GM12801 (cell line): ENCODE data around the gene FBXO34.

ENCODE experiments used
- CTCF ChIP-seq: IDR thresholded peaks from one replicate; pipeline ENCODE4 v1.5.1; 2011; ENCODE audit warnings: control low read depth; ENCODE audit not compliant: insufficient read length; ENCODE audit errors: extremely low read depth

FBXO34 gene

GRCh38 chr14:55249423-55249822 is 21.8 kb upstream of the FBXO34 start:
- TF ChIP-seq CTCF = no peak

GRCh38 chr14:55253276-55253675 is 17.9 kb upstream of the FBXO34 start:
- no peak for TF ChIP-seq CTCF

- no peak for TF ChIP-seq CTCF
Observed at GRCh38 chr14:55254581-55254980, 16.6 kb upstream of the FBXO34 start.

- no peak for TF ChIP-seq CTCF
Observed at GRCh38 chr14:55255979-55256378, 15.2 kb upstream of the FBXO34 start.

GRCh38 chr14:55256586-55256985 is 14.6 kb upstream of the FBXO34 start:
- TF ChIP-seq CTCF = no peak

GRCh38 chr14:55265197-55265596 is 6.0 kb upstream of the FBXO34 start:
- TF ChIP-seq CTCF = no peak

- no peak for TF ChIP-seq CTCF
Observed at GRCh38 chr14:55267820-55268219, 3.4 kb upstream of the FBXO34 start.
